ENCODE data around the gene ST6GALNAC3. TPM values are rescaled to one million over a fixed set of nuclear protein-coding genes. Genes with fewer than 3 reads are reported as not detected.
"Not testable (repeated sequence)": the region's sequence is repeated elsewhere in the genome, so short reads cannot be mapped to it uniquely, and the experiment has no call there.

ST6GALNAC3 gene
- total RNA-seq, 1 donor from 2014 or later = 7.2 TPM

DNA sequence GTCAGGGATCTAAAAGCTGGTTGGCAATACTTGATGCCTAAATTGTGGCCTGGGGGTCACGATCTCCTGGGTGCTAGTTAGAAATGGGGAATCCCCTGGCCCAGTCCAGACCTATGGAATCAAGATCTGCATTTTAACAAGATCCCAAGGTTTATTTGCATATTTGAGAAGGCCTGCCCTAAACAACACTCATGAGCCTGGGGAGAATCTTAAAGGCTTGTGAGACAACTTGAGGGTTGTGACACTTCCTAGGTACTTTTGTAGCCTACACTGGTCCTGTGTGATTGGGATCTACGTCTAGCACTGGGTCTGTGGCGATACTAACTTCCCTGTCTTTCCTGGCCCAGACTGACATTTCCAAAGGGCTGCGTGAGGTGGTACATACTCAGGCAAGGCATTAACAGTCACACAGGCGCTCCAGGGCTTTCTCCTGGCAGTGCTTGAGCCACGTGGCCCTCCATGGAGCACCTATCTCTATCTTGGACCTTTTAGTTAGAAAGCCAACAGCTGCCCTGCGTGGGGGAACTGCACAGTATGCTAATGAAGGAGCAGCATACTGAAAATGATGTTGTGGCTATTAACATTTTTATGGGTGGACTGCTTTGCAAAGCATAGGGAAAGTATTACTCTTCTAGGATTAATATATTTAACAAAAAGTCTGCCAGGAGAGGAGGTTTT, 263.1 kb downstream of the ST6GALNAC3 start:
- no peak for DNase-seq (ENCODE audit: low spot score)

DNA sequence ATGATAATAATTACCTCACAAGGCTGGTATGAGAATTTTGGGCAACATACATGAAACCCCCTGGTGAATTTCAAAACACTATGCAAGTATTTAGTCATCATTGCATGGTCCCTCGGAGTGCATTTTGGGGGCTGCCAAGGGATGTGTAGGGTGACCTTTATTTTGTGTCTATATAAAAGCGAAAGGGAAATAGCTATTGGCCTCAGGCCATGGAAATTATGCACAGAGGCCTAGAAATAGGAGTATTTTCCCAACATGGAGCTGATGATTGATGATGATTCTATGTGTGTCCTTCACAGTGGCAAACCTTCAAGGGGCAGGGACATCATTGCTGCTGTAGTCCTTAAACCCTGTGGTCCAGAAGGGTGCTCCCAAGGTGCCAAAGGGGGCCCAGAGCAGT, 265.5 kb downstream of the ST6GALNAC3 start:
- DNase-seq (ENCODE audit: low spot score) = no peak

DNA sequence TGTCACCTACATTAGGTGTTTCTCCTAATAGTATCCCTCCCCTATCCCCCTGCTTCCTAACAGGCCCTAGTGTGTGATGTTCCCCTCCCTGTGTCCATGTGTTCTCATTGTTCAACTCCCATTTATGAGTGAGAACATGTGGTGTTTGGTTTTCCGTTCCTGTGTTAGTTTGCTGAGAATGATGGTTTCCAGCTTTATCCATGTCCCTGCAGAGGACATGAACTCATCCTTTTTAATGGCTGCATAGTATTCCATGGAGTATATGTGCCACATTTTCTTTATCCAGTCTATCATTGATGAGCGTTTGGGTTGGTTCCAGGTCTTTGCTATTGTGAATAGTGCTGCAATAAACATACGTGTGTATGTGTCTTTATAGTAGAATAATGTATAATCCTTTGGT, 267.3 kb downstream of the ST6GALNAC3 start:
- not testable (repeated sequence) for DNase-seq (ENCODE audit: low spot score)

DNA sequence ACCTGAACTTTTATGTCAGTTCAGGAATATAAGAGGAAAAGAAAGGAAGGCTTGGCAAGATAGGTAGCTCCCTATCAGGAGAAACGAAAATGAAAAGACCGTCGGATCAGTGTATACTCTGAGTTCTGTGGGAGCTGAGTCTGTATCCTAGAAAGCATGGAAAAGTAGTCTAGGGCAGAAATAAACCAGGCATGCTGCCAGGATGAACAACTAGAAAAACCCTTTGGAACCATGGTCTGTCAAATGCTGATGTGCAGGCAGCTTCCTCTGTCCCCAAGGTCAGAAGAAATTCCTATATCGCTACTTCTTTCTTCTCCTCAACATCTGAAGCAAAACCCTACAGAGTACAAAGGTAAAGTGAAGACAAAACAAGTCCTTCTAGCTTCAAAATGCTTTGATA, 268.8 kb downstream of the ST6GALNAC3 start:
- peak; percentile 9 for DNase-seq (ENCODE audit: low spot score)

GRCh38 chr1:76351655-76352054, 277.1 kb downstream of the ST6GALNAC3 start:
- DNase-seq (ENCODE audit: low spot score) = no peak

- no peak for DNase-seq (ENCODE audit: low spot score)
Measured at GRCh38 chr1:76352741-76353435, 278.3 kb downstream of the ST6GALNAC3 start.

- no peak for DNase-seq (ENCODE audit: low spot score)
Measured at GRCh38 chr1:76354236-76354635, 279.7 kb downstream of the ST6GALNAC3 start.

GRCh38 chr1:76366726-76367125, 292.2 kb downstream of the ST6GALNAC3 start:
- no peak for DNase-seq (ENCODE audit: low spot score)

DNA sequence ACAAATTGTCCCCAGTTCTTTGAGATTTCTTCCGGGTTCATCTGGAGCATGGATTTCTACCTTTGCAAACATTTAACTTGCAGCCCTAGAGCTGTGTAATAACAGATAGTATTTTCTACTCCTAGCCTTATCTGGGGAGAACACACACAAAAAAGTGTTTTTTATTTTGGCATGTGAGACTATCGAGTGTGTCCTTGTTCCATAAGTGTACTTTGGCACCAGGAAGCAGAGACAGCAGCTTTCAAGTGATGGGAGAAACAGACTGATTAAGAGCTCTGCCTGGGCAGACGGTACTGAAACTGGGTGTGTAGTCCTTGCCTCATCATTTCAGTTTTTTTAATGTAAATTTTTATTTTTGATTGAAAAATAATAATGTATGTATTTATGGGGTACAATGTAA, 297.4 kb downstream of the ST6GALNAC3 start:
- no peak for DNase-seq (ENCODE audit: low spot score)

- no peak for DNase-seq (ENCODE audit: low spot score)
Measured at GRCh38 chr1:76374086-76374485, 299.5 kb downstream of the ST6GALNAC3 start.

DNA sequence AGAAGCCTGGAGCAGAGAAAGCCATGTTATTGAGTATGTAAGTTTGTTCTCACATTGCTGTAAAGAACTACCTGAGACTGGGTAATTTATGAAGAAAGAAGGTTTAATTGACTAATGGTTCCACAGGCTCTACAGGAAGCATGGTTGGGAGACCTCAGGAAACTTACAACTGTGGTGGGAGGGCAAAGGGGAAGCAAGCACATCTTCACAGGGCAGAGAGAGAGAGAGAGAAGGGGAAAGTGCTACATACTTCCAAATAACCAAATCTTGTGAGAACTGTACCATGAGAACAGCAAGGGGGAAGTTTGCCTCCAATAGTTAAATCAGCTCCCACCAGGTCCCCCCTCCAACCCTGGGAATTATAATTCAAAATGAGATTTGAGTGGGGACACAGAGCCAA, 302.7 kb downstream of the ST6GALNAC3 start:
- DNase-seq (ENCODE audit: low spot score) = no peak

DNA sequence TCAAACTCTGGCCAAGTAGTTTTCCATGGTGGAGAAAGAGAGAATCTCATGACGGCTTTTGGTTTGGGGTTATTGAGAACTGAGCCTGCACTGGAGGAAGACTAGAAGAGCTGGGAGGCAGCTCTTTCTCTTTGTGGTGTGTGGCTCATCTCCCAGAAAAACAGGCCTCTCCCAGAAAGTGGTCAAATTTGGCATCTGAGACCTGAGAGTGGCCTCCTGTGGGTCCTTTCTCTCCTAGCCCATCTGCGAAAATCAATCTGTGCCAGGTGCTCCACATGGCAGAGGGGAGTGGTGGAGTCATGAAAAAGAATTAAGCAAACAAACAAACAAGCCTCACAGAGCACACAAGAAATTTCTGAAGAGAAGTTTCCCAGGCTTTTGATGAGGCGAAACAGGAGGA, 305.0 kb downstream of the ST6GALNAC3 start:
- DNase-seq (ENCODE audit: low spot score) = no peak

- peak; percentile 50 for DNase-seq (ENCODE audit: low spot score)
Measured at GRCh38 chr1:76381450-76382097, 307.0 kb downstream of the ST6GALNAC3 start.

GRCh38 chr1:76388261-76388660, 313.7 kb downstream of the ST6GALNAC3 start:
- no peak for DNase-seq (ENCODE audit: low spot score)

DNA sequence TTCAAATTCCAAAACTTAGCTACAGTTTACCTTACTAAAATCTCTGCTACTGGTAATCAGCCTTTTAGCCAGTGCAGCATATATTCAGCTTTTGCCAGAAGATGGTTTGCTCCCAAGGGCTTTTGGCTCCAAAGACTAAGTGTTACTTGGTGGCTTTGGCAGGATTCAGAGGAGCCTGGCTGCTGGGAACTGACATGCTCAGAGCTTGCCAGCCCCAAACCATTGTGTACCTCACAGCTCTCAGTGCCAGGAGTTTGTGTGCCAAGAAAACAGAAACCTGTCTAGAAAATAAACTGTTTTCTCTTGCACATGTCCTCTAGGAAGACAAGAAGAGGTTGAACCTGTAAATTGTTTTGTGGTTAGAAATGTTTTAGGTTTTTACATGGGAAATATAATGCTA, 315.9 kb downstream of the ST6GALNAC3 start:
- DNase-seq (ENCODE audit: low spot score) = no peak

GRCh38 chr1:76395059-76395458, 320.5 kb downstream of the ST6GALNAC3 start:
- DNase-seq (ENCODE audit: low spot score) = no peak

- DNase-seq (ENCODE audit: low spot score) = no peak
Measured at GRCh38 chr1:76402128-76402527, 327.6 kb downstream of the ST6GALNAC3 start.

GRCh38 chr1:76408303-76408702, 333.8 kb downstream of the ST6GALNAC3 start:
- no peak for DNase-seq (ENCODE audit: low spot score)

DNA sequence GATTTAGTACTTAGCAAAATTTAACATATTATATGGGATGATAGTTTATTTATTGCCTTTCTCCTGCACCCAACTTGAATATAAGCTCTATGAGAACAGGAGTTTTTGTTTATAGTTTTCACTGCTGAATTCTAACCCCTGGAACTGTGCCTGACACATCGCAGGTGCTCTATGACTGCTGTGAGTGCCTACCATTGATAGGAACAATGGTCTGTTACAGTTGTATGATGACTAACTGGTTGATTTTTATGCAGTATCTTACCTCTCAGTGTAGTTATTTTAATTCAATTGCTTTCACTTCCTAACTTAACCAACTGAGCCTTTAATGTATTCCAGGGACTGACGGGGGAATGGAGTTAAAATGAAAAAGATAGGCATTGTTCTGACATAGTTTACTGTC, 336.0 kb downstream of the ST6GALNAC3 start:
- no peak for DNase-seq (ENCODE audit: low spot score)

DNA sequence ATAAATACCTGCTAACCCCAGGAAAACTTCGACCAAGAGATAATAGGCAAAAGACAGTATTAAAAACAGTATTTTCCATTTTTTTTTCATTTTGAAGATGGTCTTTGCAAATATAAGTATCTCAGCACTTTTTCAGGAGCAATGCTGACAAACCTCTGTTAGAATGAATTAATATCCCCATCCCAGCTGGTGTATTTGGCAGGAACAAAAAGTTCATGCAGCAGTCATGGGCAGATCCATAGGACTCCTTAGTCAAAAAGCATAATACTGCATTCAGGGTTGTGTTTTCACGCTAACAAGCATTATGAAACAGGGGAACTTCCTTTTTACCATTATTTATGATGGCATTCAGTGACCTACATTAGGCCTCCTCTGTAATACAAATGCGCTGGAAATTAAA, 344.0 kb downstream of the ST6GALNAC3 start:
- no peak for DNase-seq (ENCODE audit: low spot score)

- no peak for DNase-seq (ENCODE audit: low spot score)
Measured at GRCh38 chr1:76419603-76420002, 345.1 kb downstream of the ST6GALNAC3 start.

DNA sequence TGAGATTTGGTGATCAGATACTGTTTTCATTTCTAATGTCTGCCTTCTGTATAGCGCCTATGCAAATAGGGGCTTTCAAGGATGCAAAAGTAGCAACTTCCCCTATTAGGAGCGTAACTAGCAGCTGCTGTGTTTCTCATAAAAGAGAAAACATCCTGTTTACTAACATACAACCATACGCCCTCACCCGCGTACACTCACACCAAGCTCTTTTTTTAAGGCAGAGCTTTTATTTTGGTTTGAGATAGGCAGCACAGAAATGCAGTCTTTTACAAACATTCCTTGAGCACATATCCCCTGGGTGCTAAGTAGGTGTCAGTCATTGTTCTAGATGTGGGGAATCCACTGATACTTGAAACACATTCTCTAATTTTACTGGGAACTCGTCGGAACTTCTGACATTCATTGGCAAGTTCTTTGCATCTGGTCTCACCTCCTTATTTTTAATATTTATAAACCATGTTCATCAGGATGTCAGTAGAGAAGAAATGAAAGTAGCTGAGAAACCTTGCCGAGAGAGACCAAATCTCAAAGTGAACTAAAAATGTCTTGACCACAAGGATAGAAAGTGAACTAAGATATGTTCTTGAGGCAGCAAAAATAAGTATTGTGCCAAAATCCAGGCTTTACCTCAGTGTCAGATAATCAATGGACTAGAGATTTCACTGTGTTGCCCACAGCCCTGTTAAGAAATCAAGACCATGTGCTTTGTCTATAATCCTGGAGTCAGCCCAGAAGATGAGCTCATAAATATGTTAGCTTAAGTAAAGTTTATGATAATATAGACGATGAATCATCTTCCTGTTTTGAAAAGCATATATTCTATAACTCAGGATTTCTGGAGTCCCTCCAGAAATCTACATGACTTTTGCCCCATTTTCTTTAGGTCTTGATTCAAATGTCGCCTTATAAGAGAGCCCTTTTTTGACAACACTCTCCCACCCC, 350.9 kb downstream of the ST6GALNAC3 start:
- DNase-seq (ENCODE audit: low spot score) = peak; percentile 79
